GM12874 (cell line): ENCODE measurements around the gene TIGD6.

Experiments
- TF ChIP-seq, protein P1 (sequence below): IDR thresholded peaks from 2 replicates; pipeline ENCODE4 v1.5.1; 2011; ENCODE audit warnings: low read depth, mild to moderate bottlenecking, control low read depth, low read length, moderate library complexity; ENCODE audit not compliant: insufficient read depth

TIGD6 gene

DNA sequence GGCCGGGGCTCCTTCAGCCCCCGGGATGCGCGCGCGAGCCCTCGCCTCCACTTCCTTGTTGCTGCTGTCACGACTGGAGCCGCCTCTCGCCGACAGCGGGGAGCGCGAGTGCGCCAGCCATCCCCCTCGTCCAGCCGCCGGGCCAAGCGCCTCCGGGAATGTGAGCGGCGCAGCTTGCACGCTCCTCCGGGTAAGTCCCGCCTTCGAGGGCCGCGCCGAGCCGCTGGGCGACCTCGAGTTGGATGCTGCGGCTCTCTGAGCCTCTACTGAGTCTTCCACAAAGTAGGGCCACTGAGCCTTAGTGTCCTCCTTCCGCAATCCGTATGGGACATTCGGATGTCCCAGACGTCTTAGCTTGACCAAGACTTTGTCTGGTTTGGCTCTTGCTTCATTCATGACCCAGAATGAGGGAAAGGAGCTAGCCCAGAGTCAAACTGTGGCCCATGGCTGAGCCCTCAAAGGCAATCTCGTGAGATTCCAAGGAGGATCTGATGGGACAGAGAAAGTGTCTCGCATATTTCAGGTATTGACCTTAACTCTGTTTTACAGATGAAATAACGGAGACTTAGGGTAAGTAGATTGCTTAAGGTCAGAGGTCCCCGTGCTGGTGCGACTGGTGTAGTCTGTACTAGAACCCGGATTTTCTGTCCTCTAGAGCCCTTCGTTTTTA is 671 bp upstream of the TIGD6 start:
- TF ChIP-seq, protein P1, sequence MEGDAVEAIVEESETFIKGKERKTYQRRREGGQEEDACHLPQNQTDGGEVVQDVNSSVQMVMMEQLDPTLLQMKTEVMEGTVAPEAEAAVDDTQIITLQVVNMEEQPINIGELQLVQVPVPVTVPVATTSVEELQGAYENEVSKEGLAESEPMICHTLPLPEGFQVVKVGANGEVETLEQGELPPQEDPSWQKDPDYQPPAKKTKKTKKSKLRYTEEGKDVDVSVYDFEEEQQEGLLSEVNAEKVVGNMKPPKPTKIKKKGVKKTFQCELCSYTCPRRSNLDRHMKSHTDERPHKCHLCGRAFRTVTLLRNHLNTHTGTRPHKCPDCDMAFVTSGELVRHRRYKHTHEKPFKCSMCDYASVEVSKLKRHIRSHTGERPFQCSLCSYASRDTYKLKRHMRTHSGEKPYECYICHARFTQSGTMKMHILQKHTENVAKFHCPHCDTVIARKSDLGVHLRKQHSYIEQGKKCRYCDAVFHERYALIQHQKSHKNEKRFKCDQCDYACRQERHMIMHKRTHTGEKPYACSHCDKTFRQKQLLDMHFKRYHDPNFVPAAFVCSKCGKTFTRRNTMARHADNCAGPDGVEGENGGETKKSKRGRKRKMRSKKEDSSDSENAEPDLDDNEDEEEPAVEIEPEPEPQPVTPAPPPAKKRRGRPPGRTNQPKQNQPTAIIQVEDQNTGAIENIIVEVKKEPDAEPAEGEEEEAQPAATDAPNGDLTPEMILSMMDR = no peak

DNA sequence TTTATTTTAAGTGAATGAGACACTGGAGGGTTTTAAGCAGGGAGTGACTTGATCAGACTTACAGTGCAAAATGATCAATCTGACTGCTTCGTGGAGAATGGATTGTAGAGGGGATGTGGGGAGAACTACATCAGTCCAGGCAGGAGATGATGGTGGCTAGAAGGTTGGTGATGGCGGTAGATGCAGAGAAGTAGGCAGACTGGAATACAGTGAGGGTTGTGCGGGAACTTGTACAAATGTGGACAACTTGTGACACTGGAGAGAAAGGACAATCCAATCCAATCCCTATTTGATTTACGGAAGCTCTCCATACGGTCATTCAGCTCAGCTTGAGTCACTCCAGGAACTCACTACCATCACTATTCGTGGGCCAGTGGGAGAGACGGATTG is 593 bp downstream of the TIGD6 start:
- TF ChIP-seq, protein P1 = no peak

- TF ChIP-seq, protein P1 = no peak
Measured at GRCh38 chr5:149999359-149999758, 1.1 kb downstream of the TIGD6 start.

DNA sequence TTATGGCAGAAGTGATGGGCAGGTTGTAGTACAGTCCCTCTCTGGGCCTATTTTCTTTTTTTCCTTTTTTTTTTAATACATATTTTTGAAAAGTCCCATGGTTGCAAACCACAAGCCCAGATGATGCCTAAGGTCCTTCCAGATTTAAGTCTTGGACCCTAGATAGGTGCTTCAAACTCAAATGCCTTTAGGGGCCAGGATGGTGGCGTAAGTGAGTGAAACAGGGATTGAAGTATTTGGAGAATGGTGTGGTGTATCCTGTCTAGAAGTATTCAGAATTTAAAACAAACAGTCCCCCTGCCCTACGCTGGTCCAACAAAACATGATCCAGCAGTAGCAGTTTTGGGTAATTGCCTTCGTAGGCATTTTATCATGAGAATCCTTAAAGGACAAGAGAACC is 2.2 kb downstream of the TIGD6 start:
- TF ChIP-seq, protein P1 = no peak

GRCh38 chr5:149996205-149996890 is 4.1 kb downstream of the TIGD6 start:
- TF ChIP-seq, protein P1 = no peak

- TF ChIP-seq, protein P1 = no peak
Measured at GRCh38 chr5:149995385-149996204, 4.9 kb downstream of the TIGD6 start.

- TF ChIP-seq, protein P1 = no peak
Measured at GRCh38 chr5:149993471-149993870, 7.0 kb downstream of the TIGD6 start.
